GM13976 (cell line): ENCODE results near the gene BMPR2.

Source experiments
- DNase-seq: peaks from one replicate; pipeline ENCODE4 v3.0.0; 2012; ENCODE audit warnings: low spot score
- in situ Hi-C: fragments of 300-500 bp; cut with MboI; formaldehyde crosslinking; loops from one replicate; pipeline ENCODE4 v1.12.0; 2022; ENCODE audit warnings: low sequenced_read_pairs, mixed read lengths, inconsistent platforms; ENCODE audit not compliant: unreplicated experiment
- TF ChIP-seq, protein P1 (sequence below): IDR thresholded peaks from 2 replicates; pipeline ENCODE4 v1.5.1; 2012; ENCODE audit warnings: borderline replicate concordance, mild to moderate bottlenecking; ENCODE audit not compliant: insufficient read depth; ENCODE audit errors: extremely low read depth, missing control alignments, control extremely low read depth

Gene BMPR2

DNA sequence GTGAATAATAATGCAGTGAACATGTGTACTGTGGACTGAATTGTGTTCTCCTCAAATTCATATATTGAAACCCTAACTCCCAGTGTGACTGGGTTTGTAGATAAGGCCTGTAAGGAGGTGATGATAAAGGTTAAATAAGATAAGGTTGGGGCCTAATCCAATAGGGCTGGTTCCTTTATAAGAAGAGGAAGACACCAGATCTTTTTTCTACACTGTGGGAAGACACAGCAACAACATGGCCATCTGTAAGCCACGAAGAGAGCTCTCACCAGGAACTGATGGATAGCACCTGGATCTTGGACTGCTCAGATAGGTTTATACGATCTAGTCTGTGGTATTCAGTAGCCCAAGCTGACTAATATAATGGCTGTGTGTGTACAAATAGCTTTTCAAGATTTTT is 66.8 kb downstream of the BMPR2 start:
- TF ChIP-seq, protein P1, sequence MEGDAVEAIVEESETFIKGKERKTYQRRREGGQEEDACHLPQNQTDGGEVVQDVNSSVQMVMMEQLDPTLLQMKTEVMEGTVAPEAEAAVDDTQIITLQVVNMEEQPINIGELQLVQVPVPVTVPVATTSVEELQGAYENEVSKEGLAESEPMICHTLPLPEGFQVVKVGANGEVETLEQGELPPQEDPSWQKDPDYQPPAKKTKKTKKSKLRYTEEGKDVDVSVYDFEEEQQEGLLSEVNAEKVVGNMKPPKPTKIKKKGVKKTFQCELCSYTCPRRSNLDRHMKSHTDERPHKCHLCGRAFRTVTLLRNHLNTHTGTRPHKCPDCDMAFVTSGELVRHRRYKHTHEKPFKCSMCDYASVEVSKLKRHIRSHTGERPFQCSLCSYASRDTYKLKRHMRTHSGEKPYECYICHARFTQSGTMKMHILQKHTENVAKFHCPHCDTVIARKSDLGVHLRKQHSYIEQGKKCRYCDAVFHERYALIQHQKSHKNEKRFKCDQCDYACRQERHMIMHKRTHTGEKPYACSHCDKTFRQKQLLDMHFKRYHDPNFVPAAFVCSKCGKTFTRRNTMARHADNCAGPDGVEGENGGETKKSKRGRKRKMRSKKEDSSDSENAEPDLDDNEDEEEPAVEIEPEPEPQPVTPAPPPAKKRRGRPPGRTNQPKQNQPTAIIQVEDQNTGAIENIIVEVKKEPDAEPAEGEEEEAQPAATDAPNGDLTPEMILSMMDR, result no peak
- DNase-seq, result no peak
- in situ Hi-C loops, result no loop called here

DNA sequence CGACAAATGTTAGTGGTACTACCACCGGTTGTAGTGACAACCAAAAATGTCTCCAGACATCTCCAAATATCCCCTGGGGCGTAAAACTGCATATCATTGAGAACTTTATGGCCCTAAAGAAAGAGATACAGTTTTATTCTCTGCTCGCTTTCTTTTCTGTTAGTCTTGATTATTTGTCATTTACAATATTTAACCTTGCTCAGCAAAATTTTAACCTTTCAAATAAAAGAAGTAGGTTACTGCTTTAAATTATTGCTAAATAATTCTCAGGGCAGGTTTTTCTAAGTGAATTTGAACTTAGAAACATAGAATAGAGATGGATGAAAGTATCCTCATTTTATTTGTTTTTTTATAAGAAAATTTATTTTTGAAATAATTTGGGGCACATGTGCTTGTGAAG is 67.9 kb downstream of the BMPR2 start:
- TF ChIP-seq, protein P1, result no peak
- DNase-seq, result no peak
- in situ Hi-C loops, result no loop called here

DNA sequence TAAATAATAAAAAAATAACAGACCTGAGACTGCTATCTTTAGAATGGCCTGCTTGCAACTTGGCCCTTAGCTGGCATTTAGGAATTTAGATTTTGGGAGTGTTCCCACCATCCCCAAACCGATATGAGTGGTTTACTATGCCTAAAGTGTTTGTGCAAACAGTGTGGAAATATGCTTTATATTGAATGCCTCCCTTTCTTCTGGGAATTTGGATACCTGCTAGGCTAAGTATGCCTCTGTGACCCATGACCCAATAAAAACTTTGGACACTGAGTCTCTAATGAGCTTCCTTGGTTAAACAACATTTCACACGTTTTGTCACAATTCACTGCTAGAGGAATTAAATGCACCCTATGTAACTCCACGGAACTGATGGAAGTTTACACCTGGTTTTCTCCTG is 73.2 kb downstream of the BMPR2 start:
- in situ Hi-C loops, result no loop called here
- DNase-seq, result no peak
- TF ChIP-seq, protein P1, result no peak

DNA sequence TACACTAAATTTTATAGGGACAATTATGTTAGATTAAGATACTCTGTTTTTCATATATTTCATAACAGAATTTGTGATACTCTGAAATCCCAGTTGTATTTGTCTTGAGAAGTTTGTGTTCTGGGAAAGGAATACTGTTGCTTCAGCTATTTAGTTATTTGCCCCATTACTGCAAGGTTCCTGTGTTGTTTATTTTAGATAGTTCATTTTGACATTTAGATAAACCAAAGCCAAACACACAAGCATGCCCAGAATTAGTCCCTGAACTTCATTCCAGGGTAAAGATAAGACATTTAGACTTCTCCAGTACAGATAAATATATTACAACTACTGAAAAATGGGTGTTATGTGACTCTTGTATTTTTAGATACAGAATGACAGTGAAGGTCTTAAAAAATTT is 74.7 kb downstream of the BMPR2 start:
- in situ Hi-C loops, result no loop called here
- no peak for DNase-seq
- TF ChIP-seq, protein P1, result no peak

DNA sequence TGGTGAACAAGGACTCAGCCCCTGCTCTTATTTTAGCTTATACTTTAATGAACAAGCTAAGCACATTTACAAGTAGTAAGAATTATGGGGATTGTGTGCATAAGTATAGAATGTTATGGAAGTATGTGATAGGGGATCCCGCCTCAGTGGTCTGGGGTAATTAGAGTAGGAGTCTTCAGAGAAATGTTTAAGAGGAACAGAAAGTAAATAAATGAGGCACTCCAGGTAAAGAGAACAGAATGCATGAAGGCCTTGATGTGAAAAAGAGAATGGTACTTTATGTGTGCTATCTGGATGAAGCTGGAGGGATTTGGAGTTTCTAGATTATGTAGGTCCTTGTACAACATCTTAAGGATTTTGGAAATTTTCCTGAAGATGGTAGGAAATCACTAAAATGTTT is 76.6 kb downstream of the BMPR2 start:
- TF ChIP-seq, protein P1, result no peak
- no peak for DNase-seq
- in situ Hi-C loops, result no loop called here

DNA sequence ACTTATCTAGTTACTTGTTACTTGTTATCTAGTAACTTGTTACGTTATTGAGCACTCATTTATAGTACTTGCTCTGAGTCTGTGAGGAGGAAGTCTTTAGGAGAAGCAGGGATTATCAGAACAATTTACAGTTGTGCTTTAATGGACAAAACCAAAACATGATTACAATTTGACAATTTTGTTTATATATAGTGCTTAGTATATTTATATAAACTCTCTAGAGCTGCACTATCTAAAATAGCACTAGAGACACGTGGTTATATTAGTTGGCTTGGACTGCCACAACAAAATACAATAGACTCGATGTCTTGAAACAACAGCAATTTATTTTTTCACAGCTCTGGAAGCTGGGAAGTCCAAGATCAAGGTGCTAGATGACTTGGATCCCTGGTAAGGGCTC is 78.4 kb downstream of the BMPR2 start:
- in situ Hi-C loops, result no loop called here
- TF ChIP-seq, protein P1, result no peak
- no peak for DNase-seq

DNA sequence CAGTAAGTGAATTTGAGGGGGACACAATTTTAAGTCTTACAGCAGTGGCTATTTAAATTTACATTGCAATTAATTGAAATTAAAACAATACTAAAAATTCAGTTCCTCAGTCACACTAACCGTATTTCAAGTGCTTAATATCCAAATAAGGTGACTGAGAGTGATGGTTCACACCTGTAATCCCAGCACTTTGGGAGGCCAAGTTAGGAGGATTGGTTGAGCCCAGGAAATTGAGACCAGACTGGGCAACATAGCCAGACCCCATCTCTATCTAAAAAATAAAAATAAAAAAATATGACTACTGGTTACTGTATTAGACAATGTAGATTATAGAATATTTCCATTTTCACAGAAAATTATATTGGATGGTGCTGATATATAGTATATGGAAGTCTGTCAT is 79.0 kb downstream of the BMPR2 start:
- no peak for DNase-seq
- in situ Hi-C loops, result no loop called here
- TF ChIP-seq, protein P1, result no peak
